ENCODE measurements around the gene SLC2A8. TPM values are rescaled to one million over a fixed set of nuclear protein-coding genes. Genes with fewer than 3 reads are reported as not detected.
A peak's percentile ranks its signal among the peaks of the same experiment; 100 is the strongest.

Gene SLC2A8
- total RNA-seq, 1 donor from 2014 or later = 14.1 TPM

DNA sequence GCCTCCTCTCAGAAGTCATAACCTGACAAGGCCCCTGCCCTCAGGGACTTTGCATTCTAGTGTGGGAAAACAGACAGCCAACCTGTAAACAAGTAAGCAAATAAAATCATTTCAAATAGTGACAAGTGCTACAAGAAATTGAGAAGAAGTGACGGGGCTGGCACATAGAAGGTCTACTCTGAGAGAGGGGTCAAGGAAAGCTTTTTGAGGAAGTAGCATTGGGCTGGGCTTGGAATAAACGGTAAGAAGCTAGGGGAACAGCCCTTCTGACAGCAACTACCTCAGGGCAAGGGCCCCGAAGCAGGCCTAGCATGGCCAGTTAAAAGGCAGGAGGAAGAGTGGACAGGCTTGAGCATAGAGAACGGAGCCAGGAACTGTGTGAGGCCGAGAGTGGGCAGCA, 4.8 kb upstream of the SLC2A8 start:
- Mint-ChIP-seq H3K36me3 (ENCODE audit: low read depth) (peaks cover 1% of the 10 kb centered on the region), H3K27ac (ENCODE audit: unreplicated experiment) (no peak overlapping the region), H3K27me3 (ENCODE audit: low read depth) (no peaks in the 10 kb centered on the region), H3K4me3 (ENCODE audit: unreplicated experiment) (no peak overlapping the region), H3K9me3 (ENCODE audit: low read depth) (no peaks in the 10 kb centered on the region), H3K4me1 (ENCODE audit: low read depth) (peaks cover 24% of the 10 kb centered on the region)
- no peak for DNase-seq (ENCODE audit: low spot score)
- TF ChIP-seq, protein P1, sequence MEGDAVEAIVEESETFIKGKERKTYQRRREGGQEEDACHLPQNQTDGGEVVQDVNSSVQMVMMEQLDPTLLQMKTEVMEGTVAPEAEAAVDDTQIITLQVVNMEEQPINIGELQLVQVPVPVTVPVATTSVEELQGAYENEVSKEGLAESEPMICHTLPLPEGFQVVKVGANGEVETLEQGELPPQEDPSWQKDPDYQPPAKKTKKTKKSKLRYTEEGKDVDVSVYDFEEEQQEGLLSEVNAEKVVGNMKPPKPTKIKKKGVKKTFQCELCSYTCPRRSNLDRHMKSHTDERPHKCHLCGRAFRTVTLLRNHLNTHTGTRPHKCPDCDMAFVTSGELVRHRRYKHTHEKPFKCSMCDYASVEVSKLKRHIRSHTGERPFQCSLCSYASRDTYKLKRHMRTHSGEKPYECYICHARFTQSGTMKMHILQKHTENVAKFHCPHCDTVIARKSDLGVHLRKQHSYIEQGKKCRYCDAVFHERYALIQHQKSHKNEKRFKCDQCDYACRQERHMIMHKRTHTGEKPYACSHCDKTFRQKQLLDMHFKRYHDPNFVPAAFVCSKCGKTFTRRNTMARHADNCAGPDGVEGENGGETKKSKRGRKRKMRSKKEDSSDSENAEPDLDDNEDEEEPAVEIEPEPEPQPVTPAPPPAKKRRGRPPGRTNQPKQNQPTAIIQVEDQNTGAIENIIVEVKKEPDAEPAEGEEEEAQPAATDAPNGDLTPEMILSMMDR (IDR thresholded peaks at IDR 0.05) = no peak

DNA sequence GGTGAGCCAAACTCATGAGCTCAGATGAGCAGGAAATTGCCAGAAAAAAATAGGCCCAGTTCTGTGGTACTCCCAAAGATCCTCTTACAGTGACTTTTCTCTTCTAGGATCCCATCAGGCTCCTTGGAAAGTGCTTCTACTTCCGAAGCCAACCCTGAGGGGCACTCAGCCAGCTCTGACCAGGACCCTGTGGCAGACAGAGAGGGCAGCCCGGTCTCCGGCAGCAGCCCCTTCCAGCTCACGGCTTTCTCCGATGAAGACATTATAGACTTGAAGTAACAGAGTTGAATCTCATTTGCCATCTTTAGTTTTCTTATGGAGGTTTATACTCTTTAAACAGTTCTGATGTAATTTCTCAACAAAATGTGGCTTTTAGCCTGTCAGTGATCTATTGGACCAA, 4.0 kb upstream of the SLC2A8 start:
- no peak overlapping the region for H3K4me3 Mint-ChIP-seq (ENCODE audit: unreplicated experiment)
- no peaks in the 10 kb centered on the region for H3K9me3 Mint-ChIP-seq (ENCODE audit: low read depth)
- peaks cover 22% of the 10 kb centered on the region for H3K4me1 Mint-ChIP-seq (ENCODE audit: low read depth)
- TF ChIP-seq, protein P1 (IDR thresholded peaks at IDR 0.05) = no peak
- DNase-seq (ENCODE audit: low spot score) = no peak
- no peaks in the 10 kb centered on the region for H3K27me3 Mint-ChIP-seq (ENCODE audit: low read depth)
- peaks cover 1% of the 10 kb centered on the region for H3K36me3 Mint-ChIP-seq (ENCODE audit: low read depth)
- H3K27ac Mint-ChIP-seq (ENCODE audit: unreplicated experiment) = no peak overlapping the region

DNA sequence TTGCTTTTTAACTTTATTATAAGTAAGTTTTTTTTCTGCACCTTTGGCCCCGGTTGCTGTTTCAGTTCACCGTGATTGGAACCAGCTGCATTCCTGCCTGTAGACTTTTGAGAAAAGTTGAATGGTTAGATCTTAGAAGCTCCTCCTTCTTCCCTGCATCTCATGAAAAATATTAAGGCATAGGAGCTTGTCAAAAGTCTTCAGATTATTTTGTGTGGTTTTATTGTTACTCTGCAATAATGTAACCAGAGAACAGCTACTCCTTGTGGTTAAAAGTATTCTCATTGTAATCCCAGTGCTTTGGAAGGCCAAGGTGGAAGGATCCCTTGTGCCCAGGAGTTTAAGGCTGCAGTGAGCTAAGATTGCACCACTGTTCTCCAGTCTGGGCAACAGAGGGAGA, 3.3 kb upstream of the SLC2A8 start:
- TF ChIP-seq, protein P1 (IDR thresholded peaks at IDR 0.05) = peak; percentile 61
- peaks cover 22% of the 10 kb centered on the region for H3K4me1 Mint-ChIP-seq (ENCODE audit: low read depth)
- H3K4me3 Mint-ChIP-seq (ENCODE audit: unreplicated experiment) = no peak overlapping the region
- H3K36me3 Mint-ChIP-seq (ENCODE audit: low read depth) = peaks cover 1% of the 10 kb centered on the region
- no peak for DNase-seq (ENCODE audit: low spot score)
- no peaks in the 10 kb centered on the region for H3K27me3 Mint-ChIP-seq (ENCODE audit: low read depth)
- no peak overlapping the region for H3K27ac Mint-ChIP-seq (ENCODE audit: unreplicated experiment)
- H3K9me3 Mint-ChIP-seq (ENCODE audit: low read depth) = no peaks in the 10 kb centered on the region

DNA sequence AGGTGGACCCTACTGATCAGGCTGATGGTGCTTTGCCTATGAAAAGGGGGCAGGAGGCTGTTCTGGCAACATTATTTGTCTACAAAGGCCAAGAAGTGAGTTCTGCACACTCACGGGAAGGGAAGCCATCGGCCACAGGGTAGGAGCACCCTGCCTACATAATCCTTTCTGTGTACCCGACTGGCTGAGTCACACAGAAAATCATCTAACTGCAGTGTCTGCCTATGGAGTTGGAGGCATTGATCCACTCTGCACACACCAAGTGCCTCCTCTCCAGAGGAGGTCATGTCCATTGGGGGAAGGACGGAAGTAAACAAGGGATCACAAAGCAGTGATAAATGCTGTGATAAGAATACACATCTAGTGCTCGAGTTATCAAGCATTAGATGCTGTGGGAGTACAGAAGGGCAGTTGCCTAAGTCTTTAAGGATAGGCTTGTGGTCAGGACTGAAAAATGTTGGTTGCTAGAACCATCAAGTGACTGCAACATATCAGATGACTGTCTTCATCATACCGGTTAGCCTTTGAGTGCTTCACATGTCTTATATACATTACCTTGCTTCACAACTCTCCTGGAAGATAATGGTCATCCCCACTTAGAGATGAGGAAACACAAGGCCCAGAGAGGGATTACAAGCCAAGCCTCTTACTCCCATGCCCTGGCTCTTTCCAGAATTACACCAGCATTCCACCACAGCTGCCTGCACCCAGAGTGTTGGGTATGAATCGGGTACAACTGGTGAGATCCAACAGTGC, 1.3 kb upstream of the SLC2A8 start:
- TF ChIP-seq, protein P1 (IDR thresholded peaks at IDR 0.05) = no peak
- Mint-ChIP-seq H3K9me3 (ENCODE audit: low read depth) (no peaks in the 10 kb centered on the region), H3K4me3 (ENCODE audit: unreplicated experiment) (peak overlapping the region; percentile 88), H3K27me3 (ENCODE audit: low read depth) (no peaks in the 10 kb centered on the region), H3K4me1 (ENCODE audit: low read depth) (peaks cover 13% of the 10 kb centered on the region), H3K36me3 (ENCODE audit: low read depth) (no peaks in the 10 kb centered on the region), H3K27ac (ENCODE audit: unreplicated experiment) (no peak overlapping the region)
- no peak for DNase-seq (ENCODE audit: low spot score)

DNA sequence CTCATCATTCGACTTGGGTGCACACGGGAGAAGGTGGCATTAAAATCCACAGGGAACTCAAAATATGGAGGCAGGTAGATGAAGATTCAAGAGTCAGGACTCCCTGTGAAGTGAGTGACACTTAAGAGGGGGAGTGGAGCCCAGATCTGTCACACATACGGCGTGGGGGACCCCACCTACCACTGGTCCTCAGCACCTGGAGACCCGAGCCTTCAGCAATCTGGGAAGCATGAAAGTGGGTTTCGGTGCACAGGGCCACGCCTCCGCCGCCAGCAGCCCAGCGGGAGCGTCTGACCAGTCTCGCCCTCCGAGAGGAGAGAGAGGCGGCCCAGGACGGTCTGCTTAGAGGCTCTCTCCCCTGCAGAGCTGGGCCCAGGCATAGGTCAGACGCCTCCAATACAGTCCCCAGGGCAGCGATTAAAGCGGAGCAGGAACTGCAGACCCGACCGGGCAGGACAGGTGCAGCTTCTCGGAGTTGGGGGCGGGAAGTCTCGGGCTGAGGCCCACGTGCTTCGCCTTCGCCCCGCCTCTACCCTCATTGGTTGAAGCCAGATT, 639 bp upstream of the SLC2A8 start:
- H3K9me3 Mint-ChIP-seq (ENCODE audit: low read depth) = no peaks in the 10 kb centered on the region
- H3K4me1 Mint-ChIP-seq (ENCODE audit: low read depth) = peaks cover 13% of the 10 kb centered on the region
- TF ChIP-seq, protein P1 (IDR thresholded peaks at IDR 0.05) = no peak
- H3K4me3 Mint-ChIP-seq (ENCODE audit: unreplicated experiment) = peak overlapping the region; percentile 88
- no peaks in the 10 kb centered on the region for H3K36me3 Mint-ChIP-seq (ENCODE audit: low read depth)
- peak; percentile 84 for DNase-seq (ENCODE audit: low spot score)
- peak overlapping the region; percentile 71 for H3K27ac Mint-ChIP-seq (ENCODE audit: unreplicated experiment)
- H3K27me3 Mint-ChIP-seq (ENCODE audit: low read depth) = no peaks in the 10 kb centered on the region
